NCI-H345 (cell line): ENCODE measurements around the gene ARHGAP40.
"Not testable (repeated sequence)": the region's sequence is repeated elsewhere in the genome, so short reads cannot be mapped to it uniquely, and the experiment has no call there.

Experiments
- DNase-seq: peaks from one replicate; lab custom pipeline; 2025; lab: John Stamatoyannopoulos, UW

Gene ARHGAP40

DNA sequence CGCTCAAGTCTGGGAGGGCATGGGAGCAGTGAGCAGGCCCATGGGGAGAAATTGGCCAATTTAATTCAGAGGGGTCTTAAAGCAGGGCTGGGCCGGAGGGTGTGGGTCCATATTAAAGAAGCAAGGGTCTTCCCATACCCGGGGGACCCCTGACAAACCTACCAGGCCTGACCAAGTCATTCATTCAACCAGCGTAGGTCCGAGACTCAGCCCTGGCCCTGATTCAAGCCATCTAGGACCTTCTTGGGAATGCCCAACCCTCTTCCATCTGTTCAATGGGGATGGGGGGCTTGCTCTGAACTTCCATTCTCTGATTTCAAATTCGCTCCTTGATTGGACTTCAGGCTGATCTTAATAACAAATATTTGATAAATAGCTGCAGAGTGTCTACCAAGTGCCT, 13.3 kb upstream of the ARHGAP40 start:
- DNase-seq: no peak

- no peak for DNase-seq
Observed at GRCh38 chr20:38589351-38589750, 12.3 kb upstream of the ARHGAP40 start.

DNA sequence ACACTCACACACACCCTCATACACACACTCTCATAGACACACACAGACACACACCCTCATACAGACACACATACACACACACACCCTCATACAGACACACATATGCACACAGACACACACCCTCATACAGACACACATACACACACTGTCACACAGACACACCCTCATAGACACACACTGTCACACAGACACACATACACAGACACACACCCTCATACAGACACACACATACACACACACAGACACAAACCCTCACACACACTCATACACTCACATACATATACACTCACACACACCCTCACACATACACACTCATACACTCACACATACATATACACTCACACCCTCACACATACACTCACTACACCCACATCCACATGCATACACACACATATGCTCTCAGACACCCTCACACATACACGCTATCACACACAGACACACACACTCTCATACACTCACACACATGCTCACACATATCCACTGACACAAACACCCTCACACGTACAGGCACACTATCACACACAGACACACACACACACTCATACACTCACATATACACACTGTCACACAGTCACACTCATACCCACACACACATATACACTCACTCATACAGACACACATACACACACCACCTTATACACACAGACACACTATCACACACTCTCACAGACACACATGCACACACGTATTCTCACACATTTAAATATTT, 11.5 kb upstream of the ARHGAP40 start:
- no peak for DNase-seq

DNA sequence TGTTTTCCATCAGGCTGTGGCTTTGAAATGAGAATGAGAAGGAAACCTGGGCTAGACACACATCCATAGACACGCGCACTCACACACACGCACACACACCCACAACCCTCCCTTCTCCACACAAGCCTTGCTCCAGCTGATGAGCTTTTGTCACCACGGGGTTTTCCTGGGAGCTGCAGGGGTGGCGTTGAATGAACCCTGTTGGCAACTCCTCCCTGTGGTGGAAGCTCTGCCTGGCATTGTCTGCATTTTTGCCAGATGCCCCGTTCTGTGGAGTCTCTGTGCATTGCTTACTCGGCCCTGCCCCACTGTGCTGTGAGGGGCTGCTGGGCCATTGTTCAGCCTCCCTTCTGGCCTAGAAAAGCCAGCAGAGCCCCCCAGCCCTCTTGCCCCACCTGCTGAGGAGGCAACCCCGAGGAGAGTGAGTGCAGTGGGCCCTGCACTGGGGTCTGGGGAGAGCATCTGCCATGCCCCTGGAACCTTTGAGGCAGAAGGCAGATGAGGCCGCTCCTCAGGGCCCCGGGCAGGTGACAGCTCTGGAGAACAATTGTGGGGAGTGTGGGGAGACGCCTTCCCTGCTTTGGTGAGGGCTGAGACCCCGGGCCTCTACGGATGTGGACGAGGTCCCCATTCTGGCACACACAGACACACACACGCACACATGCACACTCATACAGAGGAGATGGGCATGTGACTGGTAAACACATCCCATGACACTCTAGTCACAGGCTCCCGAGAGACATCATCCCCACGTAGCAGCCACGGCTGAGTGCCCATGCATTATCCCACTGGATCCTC, 10.7 kb upstream of the ARHGAP40 start:
- no peak for DNase-seq

GRCh38 chr20:38591474-38592410, 9.9 kb upstream of the ARHGAP40 start:
- no peak for DNase-seq

DNA sequence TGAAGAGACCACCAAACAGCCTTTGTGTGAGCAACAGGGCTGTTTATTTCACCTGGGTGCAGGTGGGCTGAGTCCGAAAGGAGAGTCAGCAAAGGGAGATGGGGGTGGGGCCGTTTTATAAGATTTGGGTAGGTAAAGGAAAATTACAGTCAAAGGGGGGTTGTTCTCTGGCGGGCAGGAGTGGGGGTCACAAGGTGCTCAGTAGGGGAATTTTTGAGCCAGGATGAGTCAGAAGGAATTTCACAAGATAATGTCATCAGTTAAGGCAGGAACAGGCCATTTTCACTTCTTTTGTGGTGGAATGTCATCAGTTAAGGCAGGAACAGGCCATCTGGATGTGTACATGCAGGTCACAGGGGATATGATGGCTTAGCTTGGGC, 9.2 kb upstream of the ARHGAP40 start:
- DNase-seq: not testable (repeated sequence)

- not testable (repeated sequence) for DNase-seq
Observed at GRCh38 chr20:38594281-38594680, 7.3 kb upstream of the ARHGAP40 start.

DNA sequence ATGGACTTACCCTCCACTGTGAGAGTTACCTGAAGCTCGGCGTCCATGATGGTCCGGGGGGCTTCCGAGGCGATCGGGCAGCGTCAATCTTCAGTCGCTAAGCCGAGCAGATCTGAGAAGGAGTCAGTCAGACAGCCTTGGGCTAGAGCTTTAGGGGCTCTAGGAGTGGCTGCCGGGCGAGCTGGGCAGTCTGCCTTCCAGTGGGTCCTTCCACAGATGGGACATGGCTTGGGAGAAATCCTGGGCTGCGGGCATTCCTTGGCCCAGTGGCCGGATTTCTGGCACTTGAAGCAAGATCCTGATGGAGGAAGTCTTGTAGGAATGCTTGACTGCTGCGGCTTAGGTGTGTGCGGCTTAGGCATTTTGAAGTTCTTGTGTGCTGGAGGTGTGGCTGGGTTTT, 5.7 kb upstream of the ARHGAP40 start:
- DNase-seq: not testable (repeated sequence)

DNA sequence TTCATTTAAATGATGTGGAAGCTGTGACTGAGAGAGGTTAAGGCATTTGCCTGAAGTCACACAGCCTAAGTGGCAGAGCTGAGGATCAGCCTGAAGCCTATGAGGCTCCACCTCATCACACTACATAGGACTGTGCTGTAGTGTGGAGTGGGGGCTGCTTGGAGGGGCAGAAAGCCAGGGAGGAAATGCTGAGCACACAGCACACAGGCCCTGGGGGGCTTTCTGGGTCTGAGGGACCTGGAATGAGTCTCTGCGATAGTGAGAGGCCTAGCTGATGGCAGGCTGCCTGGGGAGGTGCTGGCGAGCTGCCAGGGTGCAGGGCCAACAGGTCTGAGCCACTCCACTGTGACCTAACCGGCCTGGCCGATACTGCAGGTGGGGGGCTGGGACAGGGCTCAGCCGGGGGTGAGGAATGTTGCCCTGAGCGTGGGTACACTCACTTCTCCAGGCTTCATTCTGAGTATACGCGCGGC, 2.2 kb upstream of the ARHGAP40 start:
- no peak for DNase-seq

DNA sequence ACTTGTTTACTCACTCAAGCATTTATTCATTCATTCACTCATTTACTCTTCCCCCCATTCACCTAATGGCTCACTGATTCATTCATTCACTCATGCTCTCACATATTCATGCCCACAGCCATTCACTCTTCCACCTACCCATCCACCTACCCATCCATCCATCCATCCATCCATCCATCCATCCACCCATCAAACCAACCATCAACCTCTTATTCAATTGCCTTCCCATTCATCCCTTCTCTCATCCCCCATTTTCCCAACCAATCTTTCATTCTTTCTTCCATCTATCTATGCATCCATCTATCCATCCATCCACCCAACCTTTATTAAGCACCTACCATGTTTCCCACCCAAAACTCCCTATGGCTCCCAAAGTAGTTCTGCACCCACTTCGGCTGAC, 1.6 kb upstream of the ARHGAP40 start:
- no peak for DNase-seq

DNA sequence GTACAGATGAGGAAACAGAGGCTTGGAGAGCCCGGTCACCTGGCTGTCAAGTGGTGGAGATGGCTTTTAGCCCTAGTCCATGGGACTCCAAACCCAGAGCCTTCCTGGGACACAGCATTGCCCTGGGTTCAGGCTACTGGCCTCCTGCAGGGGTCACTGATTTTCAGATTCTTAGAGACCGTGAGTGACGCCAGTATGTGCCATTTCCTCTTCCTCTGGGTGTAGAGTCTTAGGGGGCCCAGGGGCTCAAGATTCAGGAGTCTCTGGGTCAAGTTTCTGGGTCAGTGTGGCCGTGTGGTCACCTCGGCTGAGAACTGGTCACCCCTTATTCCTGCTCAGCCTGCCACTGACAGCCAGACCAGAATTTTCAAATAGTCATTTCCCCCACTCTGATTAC, 574 bp downstream of the ARHGAP40 start:
- no peak for DNase-seq

GRCh38 chr20:38603286-38603685, 1.7 kb downstream of the ARHGAP40 start:
- no peak for DNase-seq

- no peak for DNase-seq
Observed at GRCh38 chr20:38604873-38605303, 3.3 kb downstream of the ARHGAP40 start.

DNA sequence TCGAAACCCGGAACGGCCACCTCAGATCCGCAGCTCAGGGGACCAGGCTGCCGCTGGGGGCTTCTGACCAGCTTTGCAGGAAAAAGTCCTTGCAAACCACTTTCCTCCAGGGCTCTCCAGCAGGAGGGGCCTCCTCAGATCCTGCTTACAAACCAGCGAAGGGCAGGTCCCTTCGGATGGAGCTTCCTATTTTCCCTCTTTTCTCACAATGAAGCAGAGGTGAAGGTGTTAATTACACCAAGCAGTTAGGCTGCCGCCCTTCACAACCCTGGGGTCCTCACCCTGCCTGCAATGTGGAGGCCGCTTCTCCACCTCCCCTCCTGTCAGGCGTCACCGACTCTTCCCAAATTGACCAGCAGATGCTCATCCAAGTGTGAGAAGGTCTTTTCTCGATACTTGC, 5.7 kb downstream of the ARHGAP40 start:
- no peak for DNase-seq

DNA sequence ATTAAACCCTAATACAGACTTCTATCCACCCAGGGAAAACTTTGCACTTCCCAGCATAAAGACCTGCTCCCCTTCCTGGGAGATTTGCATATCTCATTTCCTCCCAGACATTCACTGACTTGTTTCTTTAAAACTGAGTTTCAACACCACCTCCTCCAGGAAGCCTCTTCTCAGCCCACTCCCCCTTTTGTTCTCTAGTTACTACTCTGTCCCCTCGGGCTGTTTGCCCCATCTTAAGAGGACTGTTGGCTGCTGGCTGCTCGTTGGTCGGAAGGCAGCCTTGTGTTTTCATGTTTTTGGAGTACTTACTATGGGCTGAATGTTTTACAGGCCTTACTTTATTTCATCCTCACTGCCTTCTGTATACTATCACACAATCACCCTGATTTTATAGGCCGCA, 6.6 kb downstream of the ARHGAP40 start:
- no peak for DNase-seq

- no peak for DNase-seq
Observed at GRCh38 chr20:38609815-38610214, 8.2 kb downstream of the ARHGAP40 start.

- DNase-seq: no peak
Observed at GRCh38 chr20:38610521-38610920, 8.9 kb downstream of the ARHGAP40 start.

DNA sequence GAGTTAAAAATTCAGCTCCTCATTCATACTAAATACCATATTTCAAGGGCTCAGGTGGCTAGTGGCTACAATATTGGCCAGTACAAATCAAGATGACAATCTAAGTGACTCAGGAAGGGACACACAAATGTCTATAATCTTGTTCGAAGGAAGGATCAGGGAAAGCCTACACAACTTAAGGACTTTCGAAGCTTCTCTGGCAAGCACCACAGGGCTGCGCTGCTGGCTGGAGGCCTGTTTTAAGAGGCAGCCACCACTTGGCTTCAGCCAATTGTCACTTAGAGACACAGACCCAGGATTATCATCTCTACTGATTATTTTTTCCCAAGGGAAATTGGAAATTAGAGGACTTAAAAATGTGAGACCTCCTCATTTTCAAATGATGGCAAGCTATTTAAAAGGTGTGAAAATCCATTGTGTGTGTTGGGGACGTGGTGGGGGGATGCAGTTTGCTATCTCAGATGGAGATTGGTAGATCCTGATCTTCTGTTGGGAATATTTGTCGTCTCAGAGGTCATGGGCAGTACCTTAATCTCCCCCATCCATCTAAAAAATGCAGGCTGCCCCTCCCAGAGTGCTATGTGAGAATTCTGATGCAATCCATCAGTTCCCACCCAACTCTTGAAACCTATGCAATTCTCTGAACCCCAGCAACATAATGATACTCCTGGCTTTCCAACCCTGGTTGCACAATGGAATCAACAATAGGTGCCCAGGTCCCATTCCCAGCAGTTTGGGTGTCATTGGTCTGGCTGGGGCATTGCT, 11.3 kb downstream of the ARHGAP40 start:
- no peak for DNase-seq

GRCh38 chr20:38615283-38615682, 13.7 kb downstream of the ARHGAP40 start:
- DNase-seq: no peak

- no peak for DNase-seq
Observed at GRCh38 chr20:38616457-38616856, 14.8 kb downstream of the ARHGAP40 start.

- no peak for DNase-seq
Observed at GRCh38 chr20:38617011-38617829, 15.6 kb downstream of the ARHGAP40 start.
